GM12872 (cell line): Measurements from ENCODE around the gene FIBP.

Source experiments
- TF ChIP-seq, protein P1 (sequence below): IDR thresholded peaks from 3 replicates; pipeline ENCODE4 v1.5.1; 2011; ENCODE audit warnings: low read depth, mild to moderate bottlenecking, low read length, moderate library complexity; ENCODE audit not compliant: insufficient read depth

Gene FIBP

DNA sequence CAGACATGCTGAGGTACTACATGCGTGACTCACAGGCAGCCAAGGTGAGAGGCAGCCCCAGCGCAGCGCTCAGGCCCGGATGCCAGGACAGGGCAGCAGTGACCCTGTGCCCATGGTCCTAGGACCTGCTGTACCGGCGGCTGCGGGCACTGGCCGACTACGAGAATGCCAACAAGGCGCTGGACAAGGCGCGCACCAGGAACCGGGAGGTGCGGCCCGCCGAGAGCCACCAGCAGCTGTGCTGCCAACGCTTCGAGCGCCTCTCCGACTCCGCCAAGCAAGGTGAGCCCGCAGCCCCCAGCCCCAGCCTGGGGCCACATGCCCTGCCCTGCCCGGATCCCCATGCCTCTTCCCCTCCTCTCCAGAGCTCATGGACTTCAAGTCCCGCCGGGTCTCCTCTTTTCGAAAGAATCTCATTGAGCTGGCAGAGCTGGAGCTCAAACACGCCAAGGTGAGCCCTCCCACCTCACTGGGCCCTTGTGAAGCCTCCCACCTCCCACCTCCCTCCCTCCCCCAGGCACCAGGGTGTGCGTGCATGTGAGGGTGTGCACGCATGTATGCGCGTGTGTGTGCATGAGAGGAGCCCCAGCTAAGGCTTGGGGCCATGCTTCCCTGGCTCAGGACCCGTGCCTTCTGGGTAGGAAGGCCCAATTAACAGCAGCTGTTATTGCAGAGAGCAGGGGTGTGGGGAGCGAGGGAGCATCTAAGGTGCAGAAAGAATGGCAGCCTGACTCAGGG, 35.6 kb downstream of the FIBP start:
- TF ChIP-seq, protein P1, sequence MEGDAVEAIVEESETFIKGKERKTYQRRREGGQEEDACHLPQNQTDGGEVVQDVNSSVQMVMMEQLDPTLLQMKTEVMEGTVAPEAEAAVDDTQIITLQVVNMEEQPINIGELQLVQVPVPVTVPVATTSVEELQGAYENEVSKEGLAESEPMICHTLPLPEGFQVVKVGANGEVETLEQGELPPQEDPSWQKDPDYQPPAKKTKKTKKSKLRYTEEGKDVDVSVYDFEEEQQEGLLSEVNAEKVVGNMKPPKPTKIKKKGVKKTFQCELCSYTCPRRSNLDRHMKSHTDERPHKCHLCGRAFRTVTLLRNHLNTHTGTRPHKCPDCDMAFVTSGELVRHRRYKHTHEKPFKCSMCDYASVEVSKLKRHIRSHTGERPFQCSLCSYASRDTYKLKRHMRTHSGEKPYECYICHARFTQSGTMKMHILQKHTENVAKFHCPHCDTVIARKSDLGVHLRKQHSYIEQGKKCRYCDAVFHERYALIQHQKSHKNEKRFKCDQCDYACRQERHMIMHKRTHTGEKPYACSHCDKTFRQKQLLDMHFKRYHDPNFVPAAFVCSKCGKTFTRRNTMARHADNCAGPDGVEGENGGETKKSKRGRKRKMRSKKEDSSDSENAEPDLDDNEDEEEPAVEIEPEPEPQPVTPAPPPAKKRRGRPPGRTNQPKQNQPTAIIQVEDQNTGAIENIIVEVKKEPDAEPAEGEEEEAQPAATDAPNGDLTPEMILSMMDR, result no peak

DNA sequence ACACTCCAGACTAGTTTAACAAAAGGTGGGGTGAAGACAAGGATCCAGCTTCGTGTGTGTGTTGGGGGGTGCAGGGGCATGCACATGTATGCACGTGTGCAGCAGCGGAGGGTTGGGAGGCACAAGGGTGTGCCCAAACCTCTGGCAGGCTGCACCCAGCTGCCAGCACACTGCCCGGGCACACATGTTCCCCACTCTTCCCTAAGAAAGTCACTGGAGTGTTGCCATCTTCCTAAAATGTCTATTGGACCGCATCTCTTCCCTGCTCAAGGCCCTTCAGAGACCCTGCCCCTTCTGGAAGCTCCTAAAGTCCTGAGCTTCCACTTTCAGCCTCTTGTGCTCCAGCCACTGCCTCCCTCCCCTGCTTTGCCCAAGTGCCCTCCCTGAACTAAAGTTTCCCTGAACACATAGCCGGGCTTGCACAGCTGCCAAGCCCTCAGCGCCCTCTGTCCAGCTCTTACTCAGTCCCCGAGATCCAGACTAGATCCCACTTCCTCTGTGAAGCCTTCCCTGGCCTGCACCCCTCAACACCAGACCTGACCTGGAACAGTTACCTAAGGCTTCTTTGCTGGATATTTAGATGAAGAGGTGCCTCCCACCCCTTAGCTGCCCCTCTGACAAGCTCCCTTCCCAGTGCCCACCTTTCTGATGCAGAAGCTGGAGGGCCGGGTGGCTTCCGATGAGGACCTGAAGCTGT, 36.3 kb downstream of the FIBP start:
- TF ChIP-seq, protein P1, result no peak

DNA sequence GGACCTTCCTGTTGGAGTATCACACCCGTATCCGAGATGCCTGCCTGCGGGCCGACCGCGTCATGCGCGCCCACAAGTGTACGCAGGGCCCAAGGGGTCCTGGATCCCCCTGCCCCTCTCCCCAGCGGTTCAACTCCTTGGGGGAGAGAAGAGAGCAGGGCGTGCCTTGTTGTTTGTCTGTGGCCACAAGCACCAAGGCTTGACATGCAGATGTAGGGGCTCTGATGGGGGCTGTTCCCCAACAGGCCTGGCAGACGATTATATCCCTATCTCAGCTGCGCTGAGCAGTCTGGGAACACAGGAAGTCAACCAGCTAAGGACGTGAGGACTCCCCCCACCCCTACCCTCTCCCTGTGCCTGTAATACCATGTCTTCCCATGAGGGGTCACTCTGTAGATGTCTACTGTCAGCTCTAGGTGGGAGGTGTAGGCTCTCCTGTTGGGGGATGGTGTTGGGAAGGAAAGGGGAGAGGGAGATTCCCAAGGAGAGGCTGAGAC, 37.1 kb downstream of the FIBP start:
- TF ChIP-seq, protein P1, result peak; percentile 72

DNA sequence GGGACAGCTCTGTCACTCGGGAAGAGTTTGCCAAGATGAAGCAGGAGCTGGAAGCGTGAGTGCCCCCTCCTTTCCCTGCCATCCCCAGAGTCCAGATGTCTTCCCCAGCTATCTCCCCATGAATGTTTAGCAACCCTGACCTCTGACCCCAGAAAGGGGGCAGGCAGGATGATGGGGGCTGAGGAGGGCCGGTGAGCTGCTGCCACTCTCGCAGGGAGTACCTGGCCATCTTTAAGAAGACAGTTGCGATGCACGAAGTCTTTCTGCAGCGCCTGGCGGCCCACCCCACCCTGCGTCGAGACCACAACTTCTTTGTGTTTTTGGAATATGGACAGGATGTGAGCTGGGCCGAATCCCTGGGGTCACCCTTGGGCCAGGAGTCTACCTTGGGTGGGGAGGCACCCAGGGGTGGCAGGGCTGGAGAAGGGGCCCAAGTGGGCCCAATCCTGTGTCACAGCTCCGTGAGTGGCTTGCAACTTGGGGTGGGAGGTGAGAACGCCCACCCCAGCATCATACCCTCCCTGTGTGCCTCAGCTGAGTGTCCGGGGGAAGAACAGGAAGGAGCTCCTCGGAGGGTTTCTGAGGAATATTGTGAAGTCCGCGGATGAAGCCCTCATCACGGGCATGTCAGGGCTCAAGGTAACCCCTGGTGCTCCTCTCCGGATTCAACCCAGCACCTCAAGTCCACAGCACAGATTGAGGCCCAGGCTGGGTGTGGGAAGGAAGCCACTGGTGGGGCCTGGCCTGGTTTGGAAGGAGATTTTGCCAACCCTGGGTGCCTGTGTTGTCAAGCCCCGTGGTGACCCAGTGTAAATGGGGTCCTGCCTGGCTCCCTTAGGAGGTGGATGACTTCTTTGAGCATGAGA, 37.8 kb downstream of the FIBP start:
- TF ChIP-seq, protein P1, result no peak

DNA sequence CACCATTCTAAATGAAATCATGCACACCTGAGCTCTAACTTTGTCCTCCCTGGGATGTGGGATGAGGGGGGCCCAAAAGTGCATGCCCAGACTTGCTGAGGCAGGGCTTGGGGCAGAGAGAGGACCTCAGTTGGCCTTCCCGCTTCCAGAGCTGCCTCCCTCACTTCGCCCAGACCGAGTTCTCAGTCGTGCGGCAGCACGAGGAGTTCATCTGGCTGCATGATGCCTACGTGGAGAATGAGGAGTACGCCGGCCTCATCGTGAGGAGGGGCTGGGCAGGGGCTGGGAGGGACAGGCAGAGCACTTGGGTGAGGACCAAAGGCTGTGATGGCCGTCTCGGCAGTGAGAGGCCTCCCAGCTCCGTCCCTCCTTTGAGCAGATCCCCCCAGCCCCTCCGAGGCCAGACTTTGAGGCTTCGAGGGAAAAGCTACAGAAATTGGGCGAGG, 38.5 kb downstream of the FIBP start:
- TF ChIP-seq, protein P1, result no peak

DNA sequence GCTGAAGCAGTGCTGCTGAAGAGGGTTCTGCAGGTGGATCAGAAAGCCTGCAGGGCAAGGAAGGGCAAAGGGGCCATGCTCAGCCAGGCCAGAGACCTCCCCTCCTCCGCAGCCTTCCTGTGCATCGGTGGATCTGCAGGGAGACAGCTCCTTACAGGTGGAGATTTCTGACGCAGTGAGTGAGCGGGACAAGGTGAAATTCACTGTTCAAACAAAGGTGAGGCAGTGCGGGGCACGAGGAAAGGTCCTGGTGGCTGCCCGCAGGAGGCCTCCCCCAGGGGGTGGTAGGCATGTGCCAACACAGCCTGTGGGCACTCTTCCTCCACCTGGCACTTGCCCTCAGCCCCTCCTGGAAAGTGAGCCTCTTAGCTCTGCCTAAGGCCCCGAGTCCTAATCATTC, 38.9 kb downstream of the FIBP start:
- TF ChIP-seq, protein P1, result no peak

DNA sequence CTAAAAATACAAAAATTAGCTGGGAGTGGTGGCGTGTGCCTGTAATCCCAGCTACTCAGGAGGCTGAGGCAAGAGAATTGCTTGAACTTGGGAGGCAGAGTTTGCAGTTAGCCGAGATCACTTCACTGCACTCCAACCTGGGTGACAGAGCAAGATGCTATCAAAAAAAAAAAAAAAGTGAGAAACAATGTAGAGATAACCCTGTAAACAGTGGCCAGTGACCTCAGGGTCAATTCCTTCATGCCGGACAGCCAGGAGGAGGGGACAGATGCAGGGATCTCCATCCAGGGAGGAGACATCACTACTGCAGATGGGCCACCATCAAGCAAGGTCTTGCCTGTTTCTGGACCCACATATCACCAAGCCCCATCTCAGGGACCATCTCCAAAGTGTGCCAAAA, 40.5 kb downstream of the FIBP start:
- TF ChIP-seq, protein P1, result no peak
